A549 treated with AZD9567 at 1 μM for 4 hours (cell line): ENCODE measurements around the gene RFX8. TPM values are rescaled to one million over a fixed set of nuclear protein-coding genes. Genes with fewer than 3 reads are reported as not detected.

ENCODE experiments used
- total RNA-seq: library from RNA; stranded (reverse); fragments of 200-300 nt; extraction: Qiagen RNA extraction; gene quantifications from 5 replicates; pipeline ENCODE4 v1.2.3, GENCODE V29; 2022; ENCODE audit not compliant: insufficient read depth

The RFX8 gene
- not detected in 5 replicates for total RNA-seq

DNA sequence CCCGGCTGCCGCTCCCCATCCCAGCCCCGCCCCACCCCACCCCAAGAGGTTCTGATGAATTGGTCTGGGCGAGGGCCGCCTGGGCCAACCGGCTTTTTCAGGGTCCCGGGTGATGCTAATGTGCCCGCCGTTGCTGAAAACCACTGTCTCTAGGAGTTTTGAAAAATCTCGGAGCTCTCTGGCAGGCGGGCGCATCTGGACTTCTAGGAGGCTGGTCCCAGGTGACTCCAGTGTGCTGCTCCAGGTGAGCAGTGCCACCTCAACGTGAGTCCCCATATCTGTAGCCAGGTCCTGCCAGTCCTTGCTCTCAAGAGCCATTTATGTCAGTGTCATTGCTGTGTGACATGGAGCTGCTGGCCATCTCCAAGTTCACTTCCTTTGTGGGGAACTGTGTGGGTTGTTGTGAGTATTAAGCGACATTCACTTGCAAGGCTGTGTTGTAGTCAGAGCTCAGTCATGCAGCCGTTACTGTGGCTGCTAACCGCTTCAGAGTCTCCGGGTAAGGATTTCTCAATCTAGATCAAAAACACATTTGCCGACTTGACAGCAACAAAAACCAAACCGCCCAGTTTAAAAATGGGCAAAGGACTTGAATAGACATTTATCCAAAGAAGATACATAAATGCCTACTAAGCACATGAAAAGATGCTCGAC is at the start of gene RFX8:
TSS of gene RFX8 (minus strand) at position 382 of the 654 bp plus-strand sequence. CDS start 8,264 bp downstream, outside the sequence.

DNA sequence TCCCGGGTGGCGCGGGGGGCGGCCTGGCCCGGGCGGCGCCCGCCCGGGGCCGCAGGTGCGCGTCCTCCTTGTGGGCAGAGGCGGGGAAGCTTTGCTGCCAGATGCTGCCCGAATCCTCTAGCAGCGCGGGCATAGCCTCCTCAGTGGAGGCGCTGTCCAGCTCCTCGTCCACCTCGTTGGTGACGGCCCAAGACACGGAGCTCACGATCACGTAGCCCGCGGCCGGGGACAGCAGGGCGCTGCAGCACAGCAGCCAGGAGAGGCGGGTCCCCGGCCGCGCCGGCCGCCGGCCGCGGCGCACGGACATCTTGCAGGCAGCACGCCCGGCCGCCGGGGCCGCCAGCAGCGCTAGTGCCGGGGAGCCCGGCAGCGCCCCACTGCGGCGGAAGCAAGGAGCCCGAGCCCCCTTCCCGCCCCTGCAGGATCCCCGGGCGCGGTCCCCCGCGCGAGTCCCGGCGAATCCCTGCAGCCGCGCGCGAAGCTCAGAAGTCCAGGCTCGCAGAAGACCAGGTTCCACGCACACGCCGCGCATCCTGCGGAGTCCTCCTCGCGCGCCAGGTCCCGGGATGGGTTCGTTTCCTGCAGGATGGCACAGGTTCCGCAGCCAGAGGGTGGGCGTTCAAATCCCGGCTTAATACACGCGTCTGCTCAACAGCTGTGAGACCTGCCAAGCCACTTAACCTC is 87.6 kb downstream of the RFX8 start, which contains the start of gene CREG2:
TSS of gene CREG2 (minus strand) at position 353 of the 684 bp plus-strand sequence. CDS start at position 307, 46 bp downstream.

Other genes with a start within 250 kb of the RFX8 start
- gene CNOT11, start 222.2 kb downstream of the RFX8 start, total RNA-seq = 36.2 to 62.4 TPM (median 40.3 TPM) in 5 replicates
- gene RNF149, start 166.4 kb downstream of the RFX8 start, total RNA-seq = 36.8 to 46.1 TPM (median 44.6 TPM) in 5 replicates
- 2.6 to 10.3 TPM (median 8.9 TPM) in 5 replicates for gene CREG2, start 87.6 kb downstream of the RFX8 start, total RNA-seq
- 79.3 to 119 TPM (median 98.8 TPM) in 5 replicates for gene MAP4K4, start 222.6 kb upstream of the RFX8 start, total RNA-seq